ENCODE data around the gene SELL. TPM values are rescaled to one million over a fixed set of nuclear protein-coding genes. Genes with fewer than 3 reads are reported as not detected.

SELL gene
- total RNA-seq, 2 donors from 2014 or later = 0.74 to 2.2 TPM

DNA sequence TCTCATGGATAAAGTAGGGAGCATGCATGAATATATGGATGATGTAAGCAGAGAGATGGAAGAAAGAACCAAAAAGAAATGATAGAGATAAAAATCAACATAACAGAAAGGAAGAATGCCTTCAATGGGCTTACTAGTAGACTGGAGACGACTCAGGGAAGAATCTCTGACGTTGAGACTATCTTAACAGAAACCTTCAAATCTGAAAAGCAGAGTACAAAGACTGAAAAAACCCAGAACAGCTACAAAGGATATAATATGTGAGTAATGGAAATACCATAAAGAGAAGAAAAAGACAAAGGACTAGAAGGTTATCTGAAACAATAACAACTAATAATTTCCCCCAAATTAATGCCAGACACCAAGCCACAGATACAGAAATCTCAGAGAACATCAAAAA, 63.2 kb downstream of the SELL start:
- TF ChIP-seq, protein P1, sequence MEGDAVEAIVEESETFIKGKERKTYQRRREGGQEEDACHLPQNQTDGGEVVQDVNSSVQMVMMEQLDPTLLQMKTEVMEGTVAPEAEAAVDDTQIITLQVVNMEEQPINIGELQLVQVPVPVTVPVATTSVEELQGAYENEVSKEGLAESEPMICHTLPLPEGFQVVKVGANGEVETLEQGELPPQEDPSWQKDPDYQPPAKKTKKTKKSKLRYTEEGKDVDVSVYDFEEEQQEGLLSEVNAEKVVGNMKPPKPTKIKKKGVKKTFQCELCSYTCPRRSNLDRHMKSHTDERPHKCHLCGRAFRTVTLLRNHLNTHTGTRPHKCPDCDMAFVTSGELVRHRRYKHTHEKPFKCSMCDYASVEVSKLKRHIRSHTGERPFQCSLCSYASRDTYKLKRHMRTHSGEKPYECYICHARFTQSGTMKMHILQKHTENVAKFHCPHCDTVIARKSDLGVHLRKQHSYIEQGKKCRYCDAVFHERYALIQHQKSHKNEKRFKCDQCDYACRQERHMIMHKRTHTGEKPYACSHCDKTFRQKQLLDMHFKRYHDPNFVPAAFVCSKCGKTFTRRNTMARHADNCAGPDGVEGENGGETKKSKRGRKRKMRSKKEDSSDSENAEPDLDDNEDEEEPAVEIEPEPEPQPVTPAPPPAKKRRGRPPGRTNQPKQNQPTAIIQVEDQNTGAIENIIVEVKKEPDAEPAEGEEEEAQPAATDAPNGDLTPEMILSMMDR (IDR thresholded peaks at IDR 0.05) = no peak
- DNase-seq (ENCODE audit: low spot score) = no peak
- no peaks in the 10 kb centered on the region for H3K9me3 ChIP-seq
- no peaks in the 10 kb centered on the region for H3K36me3 ChIP-seq
- H3K27me3 ChIP-seq = no peaks in the 10 kb centered on the region
- H3K27ac ChIP-seq = no peak overlapping the region
- no peak overlapping the region for H3K4me3 ChIP-seq
- no peaks in the 10 kb centered on the region for H3K4me1 ChIP-seq

DNA sequence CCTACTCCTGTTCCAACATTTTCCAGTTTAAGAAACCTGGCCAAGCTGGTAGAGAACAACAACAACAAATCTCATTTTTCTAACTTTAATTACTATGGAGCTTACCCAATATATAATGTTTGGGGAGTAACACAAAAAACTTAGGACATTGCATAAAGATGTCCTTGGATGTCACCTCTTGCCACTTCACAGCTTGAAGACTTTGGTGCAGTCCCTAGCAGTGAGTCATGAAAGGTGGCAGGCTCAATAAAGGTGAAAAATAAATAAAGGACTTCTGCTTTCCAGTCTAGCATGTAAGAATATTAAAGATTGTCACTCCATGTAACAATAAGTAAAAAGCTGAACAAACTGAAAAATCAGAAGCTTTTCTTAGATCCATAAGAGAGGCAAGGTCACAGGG, 63.9 kb downstream of the SELL start:
- DNase-seq (ENCODE audit: low spot score) = no peak
- H3K36me3 ChIP-seq = no peaks in the 10 kb centered on the region
- no peaks in the 10 kb centered on the region for H3K9me3 ChIP-seq
- TF ChIP-seq, protein P1 (IDR thresholded peaks at IDR 0.05) = no peak
- H3K4me3 ChIP-seq = no peak overlapping the region
- no peaks in the 10 kb centered on the region for H3K4me1 ChIP-seq
- H3K27ac ChIP-seq = no peak overlapping the region
- H3K27me3 ChIP-seq = no peaks in the 10 kb centered on the region

DNA sequence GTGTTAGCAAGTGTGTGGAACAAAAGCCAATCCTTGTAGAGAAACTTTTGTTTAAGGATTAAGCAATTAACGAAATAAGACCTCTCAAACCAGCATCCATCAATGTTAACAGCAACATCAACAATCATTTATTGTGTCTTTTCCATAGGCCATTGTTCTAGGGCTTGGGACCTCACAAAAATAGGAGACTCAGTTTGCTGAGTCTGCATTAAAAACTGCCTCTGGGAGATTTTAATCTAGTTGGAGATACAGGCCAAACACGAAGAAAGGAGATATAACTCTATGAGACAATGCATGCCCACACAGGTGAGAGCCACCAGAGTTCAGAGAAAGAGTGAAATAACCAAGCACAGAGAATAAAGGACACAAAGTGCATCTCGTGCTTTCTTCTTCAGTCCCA, 67.1 kb downstream of the SELL start:
- H3K4me1 ChIP-seq = no peaks in the 10 kb centered on the region
- H3K36me3 ChIP-seq = no peaks in the 10 kb centered on the region
- H3K27ac ChIP-seq = no peak overlapping the region
- H3K27me3 ChIP-seq = no peaks in the 10 kb centered on the region
- H3K4me3 ChIP-seq = no peak overlapping the region
- no peaks in the 10 kb centered on the region for H3K9me3 ChIP-seq
- TF ChIP-seq, protein P1 (IDR thresholded peaks at IDR 0.05) = no peak
- DNase-seq (ENCODE audit: low spot score) = no peak

Other genes with a start within 250 kb of the SELL start
- 10 to 100 TPM; 23.5 to 24.1 TPM for gene SLC19A2, start 225.7 kb downstream of the SELL start, total RNA-seq
- gene F5, start 125.1 kb downstream of the SELL start, total RNA-seq = 10 to 100 TPM in 1 of 2 donors, 1 to 10 TPM in 1; 4.9 to 55.5 TPM
- 10 to 100 TPM; 13.7 to 16.7 TPM for gene SELP, start 81.5 kb downstream of the SELL start, total RNA-seq
- under 1 TPM; 0.11 to 0.94 TPM for gene SELE, start 22.5 kb upstream of the SELL start, total RNA-seq
- 1 to 10 TPM; 4.0 to 5.7 TPM for gene METTL18, start 83.3 kb upstream of the SELL start, total RNA-seq
- gene SCYL3, start 182.3 kb upstream of the SELL start, total RNA-seq = 1 to 10 TPM; 6.4 to 6.5 TPM